Measurements from ENCODE around the gene SCNN1A. TPM values are rescaled to one million over a fixed set of nuclear protein-coding genes. Genes with fewer than 3 reads are reported as not detected.

Gene SCNN1A
- total and polyA plus RNA-seq, 2 donors (not counting 3 experiments of a cell fraction or from before 2014, with no cell fraction given): 0.12 to 0.18 TPM

- H3K79me2 ChIP-seq (ENCODE audit: control insufficient read depth, insufficient read depth, low read length): no peaks in the 10 kb centered on the region
- POLR2A ChIA-PET: interaction anchor here (1.0 to 1.6 kb wide), 4 partner anchors 11 to 170 kb away, joined by 3 to 7 read pairs (median 4); no protein-coding TSS in a partner anchor
- no peaks in the 10 kb centered on the region for H3K9me3 ChIP-seq (replicated peaks; ENCODE audit: control insufficient read depth, insufficient read depth, low read length)
- intact Hi-C loops (cut with micrococcal nuclease) (loop anchor here (2.0 kb wide), 2 partner anchors 27 to 41 kb away; no protein-coding TSS in a partner anchor), dilution Hi-C loops (cut with MboI; ENCODE audit: extremely low pct_ligation_motif_present, low sequenced_read_pairs) (no loop called here)
- no peaks in the 10 kb centered on the region for H4K20me1 ChIP-seq (replicated peaks; ENCODE audit: control insufficient read depth, extremely low read depth, insufficient read depth, low read length)
- peak overlapping the region; percentile 57 for H3K9ac ChIP-seq (replicated peaks; ENCODE audit: extremely low read depth, insufficient read depth, low read length)
- no peaks in the 10 kb centered on the region for H3K27me3 ChIP-seq (ENCODE audit: control insufficient read depth in 2 of 2, insufficient read depth in 2 of 2, low read length in 2 of 2)
- H3K36me3 ChIP-seq (ENCODE audit: control insufficient read depth in 2 of 2, extremely low read depth in 1 of 2, insufficient read depth in 2 of 2, low read length in 2 of 2): no peaks in the 10 kb centered on the region
- BruUV-seq (replicated peaks): no TSS peak
- peak overlapping the region; percentile 4 for H3K27ac ChIP-seq (ENCODE audit: insufficient read depth, low read depth, low read length)
- peak overlapping the region; percentile 36 to 46 (median 41) for H3K4me3 ChIP-seq (replicated peaks in 1 of 3; ENCODE audit: insufficient read depth in 1 of 3, low read depth in 1 of 3, low read length in 3 of 3)
- FAIRE-seq: peak; percentile 43
- H3K4me2 ChIP-seq (ENCODE audit: insufficient read depth, low read length): peak overlapping the region; percentile 75
- H3K4me1 ChIP-seq (ENCODE audit: control insufficient read depth, extremely low read depth, insufficient read depth, low read length): peaks cover 25% of the 10 kb centered on the region
- H2AFZ ChIP-seq (ENCODE audit: low read depth, low read length): peak overlapping the region; percentile 95
- CTCF ChIA-PET: interaction anchor here (0.9 to 2.4 kb wide), 10 partner anchors 11 to 102 kb away, joined by 3 to 33 read pairs (median 6); partner anchors contain the start of genes LTBR and TNFRSF1A
- no peaks in the 10 kb centered on the region for H3K9me1 ChIP-seq (replicated peaks; ENCODE audit: control insufficient read depth, extremely low read depth, insufficient read depth, low read length)
- peak; percentile 75 for DNase-seq (ENCODE audit: low read depth, low spot score)
- no peak for TF ChIP-seq POLR2A (IDR thresholded peaks at IDR 0.05; ENCODE audit: low read depth, low read length)
- no peak for TF ChIP-seq MYC (IDR thresholded peaks at IDR 0.05; ENCODE audit: low read depth, low read length)
- no peak for TF ChIP-seq EZH2 (IDR thresholded peaks at IDR 0.05; ENCODE audit: borderline replicate concordance, low read depth, low read length, severe bottlenecking)
- no peak for TF ChIP-seq FOS (IDR thresholded peaks at IDR 0.05; ENCODE audit: borderline replicate concordance, insufficient read depth, low read length)
- TF ChIP-seq JUN (IDR thresholded peaks at IDR 0.05; ENCODE audit: borderline replicate concordance, insufficient read depth, insufficient read length, low read depth): no peak
- TF ChIP-seq GATA2 (IDR thresholded peaks at IDR 0.05; ENCODE audit: insufficient read depth, insufficient read length, low read depth, low read length): no peak
- no peak for TF ChIP-seq CTCF (IDR thresholded peaks at IDR 0.05; ENCODE audit: extremely low read depth in 1 of 2, insufficient read depth in 1 of 2, low read depth in 1 of 2, low read length in 2 of 2)
- no peak for TF ChIP-seq POLR2AphosphoS5 (IDR thresholded peaks at IDR 0.05; ENCODE audit: insufficient read depth, low read depth, low read length)
- no peak for TF ChIP-seq MAX (IDR thresholded peaks at IDR 0.05; ENCODE audit: insufficient read depth, insufficient read length)
Observed at GRCh38 chr12:6363330-6364043, 11.9 kb downstream of the SCNN1A start.
